IPS DF 6.9 (cell line): ENCODE data around the gene NCOA1.
"Not testable (repeated sequence)": the region's sequence is repeated elsewhere in the genome, so short reads cannot be mapped to it uniquely, and the experiment has no call there.

Experiments
- DNase-seq: peaks from one replicate; pipeline ENCODE4 v3.0.0-alpha.2; 2013; ENCODE audit warnings: low read depth, low spot score
- H3K27ac ChIP-seq: one replicate; pipeline ENCODE4 v1.5.1; 2013; ENCODE audit warnings: low read length, control low read depth
- H3K27me3 ChIP-seq: 2 replicates; pipeline ENCODE4 v1.6.1; 2013; ENCODE audit warnings: mild to moderate bottlenecking, low read length; ENCODE audit not compliant: control insufficient read depth, insufficient read depth
- H3K36me3 ChIP-seq: 2 replicates; pipeline ENCODE4 v1.6.1; 2013; ENCODE audit warnings: low read length; ENCODE audit not compliant: control insufficient read depth, insufficient read depth
- H3K4me1 ChIP-seq: 2 replicates; pipeline ENCODE4 v1.6.1; 2013; ENCODE audit warnings: low read length; ENCODE audit not compliant: control insufficient read depth, insufficient read depth
- H3K4me3 ChIP-seq: 2 replicates; pipeline ENCODE4 v1.5.1; 2013; ENCODE audit warnings: mild to moderate bottlenecking, low read length
- H3K9me3 ChIP-seq: 2 replicates; pipeline ENCODE4 v1.6.1; 2013; ENCODE audit warnings: low read length, inconsistent platforms; ENCODE audit not compliant: control insufficient read depth, insufficient read depth
- WGBS: extraction: QIAGEN DNeasy Blood & Tissue Kit; methylation state at CpG from one replicate; pipeline ENCODE4 v1.1.7; 2013; ENCODE audit warnings: mixed read lengths, missing lambda C conversion rate; ENCODE audit not compliant: insufficient read length, insufficient coverage; 5-methylcytosine and 5-hydroxymethylcytosine counted together

The NCOA1 gene

DNA sequence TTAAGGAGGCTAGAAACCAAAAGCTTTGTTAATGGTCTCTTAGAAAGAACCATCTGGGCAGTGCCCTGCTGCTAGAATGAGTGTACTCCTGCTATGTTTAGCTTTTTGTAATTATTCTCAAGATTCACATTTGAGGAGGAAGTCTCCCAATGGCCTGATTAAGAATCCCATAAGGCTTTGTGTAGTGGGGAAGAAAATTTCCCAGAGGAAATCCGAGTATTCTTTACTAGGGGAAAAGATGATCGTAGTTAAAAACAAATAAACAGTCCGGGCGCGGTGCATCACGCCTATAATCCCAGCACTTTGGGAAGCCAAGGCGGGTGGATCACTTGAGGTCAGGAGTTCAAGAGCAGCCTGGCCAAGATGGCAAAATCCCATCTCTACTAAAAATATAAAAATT lies 184.3 kb downstream of the NCOA1 start:
- no peak for DNase-seq
- no peaks in the 10 kb centered on the region for H3K4me1 ChIP-seq
- no peaks in the 10 kb centered on the region for H3K9me3 ChIP-seq
- WGBS: no CpG with 5 or more reads among the region's 7 CpGs
- no peaks in the 10 kb centered on the region for H3K27me3 ChIP-seq
- H3K36me3 ChIP-seq: no peaks in the 10 kb centered on the region
- H3K27ac ChIP-seq: no peak overlapping the region
- no peak overlapping the region for H3K4me3 ChIP-seq

GRCh38 chr2:24676493-24676892 lies 185.4 kb downstream of the NCOA1 start:
- no peak for DNase-seq
- Histone ChIP-seq H3K27ac (no peak overlapping the region), H3K27me3 (no peaks in the 10 kb centered on the region), H3K9me3 (no peaks in the 10 kb centered on the region), H3K4me1 (no peaks in the 10 kb centered on the region), H3K36me3 (no peaks in the 10 kb centered on the region), H3K4me3 (no peak overlapping the region)
- no CpG with 5 or more reads among the region's 4 CpGs for WGBS

GRCh38 chr2:24678066-24678465 lies 187.0 kb downstream of the NCOA1 start:
- H3K27ac ChIP-seq, H3K36me3 ChIP-seq, H3K9me3 ChIP-seq, DNase-seq, H3K4me3 ChIP-seq, H3K27me3 ChIP-seq, H3K4me1 ChIP-seq: not testable (repeated sequence)

- H3K4me1 ChIP-seq: no peaks in the 10 kb centered on the region
- no peaks in the 10 kb centered on the region for H3K9me3 ChIP-seq
- no CpG with 5 or more reads among the region's 5 CpGs for WGBS
- no peaks in the 10 kb centered on the region for H3K27me3 ChIP-seq
- no peak overlapping the region for H3K27ac ChIP-seq
- no peak for DNase-seq
- H3K36me3 ChIP-seq: no peaks in the 10 kb centered on the region
- H3K4me3 ChIP-seq: no peak overlapping the region
Measured at GRCh38 chr2:24680196-24680595, 189.1 kb downstream of the NCOA1 start.

- H3K27me3 ChIP-seq: no peaks in the 10 kb centered on the region
- no peaks in the 10 kb centered on the region for H3K36me3 ChIP-seq
- no peaks in the 10 kb centered on the region for H3K9me3 ChIP-seq
- H3K4me1 ChIP-seq: no peaks in the 10 kb centered on the region
- no peak overlapping the region for H3K27ac ChIP-seq
- H3K4me3 ChIP-seq: no peak overlapping the region
- no peak for DNase-seq
- WGBS: no CpG with 5 or more reads among the region's 7 CpGs
Measured at GRCh38 chr2:24682304-24682703, 191.2 kb downstream of the NCOA1 start.

DNA sequence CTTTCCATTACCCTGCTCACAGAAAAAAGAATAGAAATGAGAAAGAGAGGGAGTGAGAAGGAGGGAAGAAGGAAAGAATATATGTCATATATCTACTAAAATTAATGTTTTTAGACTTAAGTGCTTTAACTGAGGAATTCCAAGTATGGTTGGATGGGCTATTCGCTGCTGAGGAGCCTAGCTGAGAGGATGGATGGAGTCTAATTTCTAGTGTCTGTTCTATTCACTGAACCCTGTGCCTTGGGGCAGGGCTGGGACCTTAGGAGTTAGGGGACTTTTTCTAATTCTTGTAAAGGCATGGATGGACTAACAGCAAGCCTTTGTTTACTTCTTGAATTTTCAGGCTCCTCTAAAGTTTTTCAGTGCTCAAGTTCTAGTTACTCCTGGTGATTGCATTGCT lies 192.4 kb downstream of the NCOA1 start:
- WGBS: no CpG with 5 or more reads among the region's 1 CpG
- no peak overlapping the region for H3K4me3 ChIP-seq
- no peaks in the 10 kb centered on the region for H3K9me3 ChIP-seq
- no peaks in the 10 kb centered on the region for H3K27me3 ChIP-seq
- no peak for DNase-seq
- H3K27ac ChIP-seq: no peak overlapping the region
- no peaks in the 10 kb centered on the region for H3K36me3 ChIP-seq
- no peaks in the 10 kb centered on the region for H3K4me1 ChIP-seq

- no CpG with 5 or more reads among the region's 4 CpGs for WGBS
- Histone ChIP-seq H3K4me1 (no peaks in the 10 kb centered on the region), H3K9me3 (no peaks in the 10 kb centered on the region), H3K4me3 (no peak overlapping the region), H3K27me3 (no peaks in the 10 kb centered on the region), H3K27ac (no peak overlapping the region), H3K36me3 (no peaks in the 10 kb centered on the region)
- no peak for DNase-seq
Measured at GRCh38 chr2:24690524-24690923, 199.5 kb downstream of the NCOA1 start.

DNA sequence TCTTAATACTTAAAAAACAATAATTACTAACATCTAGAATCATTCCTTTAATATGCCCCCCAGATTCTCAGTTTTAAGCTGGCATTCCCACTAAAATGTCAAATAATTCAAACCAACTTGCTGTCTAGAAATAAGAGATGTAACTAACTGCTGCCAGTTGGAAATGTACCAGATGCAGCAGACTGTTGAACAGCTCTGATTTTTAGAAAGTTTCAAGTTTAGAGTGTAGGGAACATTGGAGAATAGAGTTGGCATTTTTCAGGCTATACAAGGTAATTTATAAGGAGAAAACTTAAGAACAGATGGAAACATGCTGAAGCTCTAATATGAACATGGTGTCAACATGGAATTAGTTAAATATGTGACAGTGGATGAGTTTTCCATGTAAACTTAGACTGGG lies 200.8 kb downstream of the NCOA1 start:
- Histone ChIP-seq H3K4me3 (no peak overlapping the region), H3K36me3 (no peaks in the 10 kb centered on the region), H3K4me1 (no peaks in the 10 kb centered on the region), H3K9me3 (no peaks in the 10 kb centered on the region), H3K27me3 (no peaks in the 10 kb centered on the region), H3K27ac (no peak overlapping the region)
- DNase-seq: no peak

DNA sequence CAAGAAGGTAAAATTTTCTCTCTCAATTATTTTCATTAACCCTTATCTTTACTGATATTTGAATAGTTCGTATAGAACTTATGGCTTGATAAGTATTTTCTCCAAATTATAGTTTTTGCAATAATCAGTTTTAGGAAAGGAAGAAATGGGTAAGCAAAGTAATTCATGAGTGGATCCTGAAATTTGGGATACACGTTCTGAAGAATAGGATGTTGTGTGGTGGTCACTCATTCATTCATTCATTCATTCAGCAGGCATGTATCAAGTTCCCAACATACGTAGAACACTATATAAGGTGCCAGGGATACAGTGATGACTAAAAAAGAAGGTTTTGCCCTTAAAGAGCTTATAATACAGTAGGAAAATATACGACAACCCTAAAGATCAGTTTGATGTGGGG lies 206.7 kb downstream of the NCOA1 start:
- Histone ChIP-seq H3K27me3 (no peaks in the 10 kb centered on the region), H3K9me3 (no peaks in the 10 kb centered on the region), H3K4me1 (no peaks in the 10 kb centered on the region; the same call in 1 of the 2 replicates), H3K27ac (no peak overlapping the region), H3K4me3 (no peak overlapping the region), H3K36me3 (no peaks in the 10 kb centered on the region)
- WGBS: no CpG with 5 or more reads among the region's 4 CpGs
- DNase-seq: no peak

DNA sequence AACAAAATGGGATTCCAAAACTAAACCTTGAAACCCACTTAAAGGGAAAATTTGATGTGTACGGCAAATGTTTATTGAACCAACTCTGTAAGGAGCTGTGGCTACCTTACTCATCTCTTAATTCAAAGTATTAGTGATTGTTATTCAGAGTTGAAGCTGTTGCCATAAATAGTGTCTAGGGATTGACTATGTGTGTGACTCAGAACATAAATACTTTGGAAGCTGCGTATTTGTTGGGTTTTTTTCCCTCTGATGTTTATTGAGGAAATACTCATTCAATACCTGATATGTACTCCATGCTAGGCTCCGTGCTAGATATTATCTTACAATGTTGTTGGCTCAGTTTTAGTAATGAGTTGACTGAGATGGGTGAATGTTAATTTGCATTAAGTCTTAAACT lies 211.7 kb downstream of the NCOA1 start:
- no CpG with 5 or more reads among the region's 3 CpGs for WGBS
- Histone ChIP-seq H3K4me3 (no peak overlapping the region), H3K9me3 (no peaks in the 10 kb centered on the region), H3K4me1 (no peaks in the 10 kb centered on the region; the same call in none of the 2 replicates), H3K27ac (no peak overlapping the region), H3K36me3 (no peaks in the 10 kb centered on the region), H3K27me3 (no peaks in the 10 kb centered on the region)
- DNase-seq: no peak

DNA sequence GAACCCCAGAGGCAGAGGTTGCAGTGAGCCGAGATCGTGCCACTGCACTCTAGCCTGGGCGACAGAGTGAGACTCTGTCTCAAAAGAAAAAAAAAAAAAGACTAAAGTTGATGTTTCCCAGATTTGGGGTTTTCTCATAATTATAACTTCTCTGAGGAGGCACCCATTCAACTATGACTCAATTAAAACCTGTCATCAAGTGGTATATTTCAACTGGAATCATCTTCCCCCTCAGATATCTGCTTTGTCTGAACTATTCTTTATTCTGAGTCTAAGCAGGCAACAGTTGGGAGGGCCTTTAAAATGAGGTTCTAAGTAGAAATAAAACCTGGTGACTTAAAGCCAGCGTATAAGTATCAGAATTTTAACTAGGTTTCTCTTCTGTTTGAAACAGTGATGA lies 213.6 kb downstream of the NCOA1 start:
- Histone ChIP-seq H3K4me1 (no peaks in the 10 kb centered on the region; the same call in none of the 2 replicates), H3K27ac (no peak overlapping the region), H3K4me3 (no peak overlapping the region), H3K9me3 (no peaks in the 10 kb centered on the region), H3K36me3 (no peaks in the 10 kb centered on the region), H3K27me3 (no peaks in the 10 kb centered on the region)
- no CpG with 5 or more reads among the region's 4 CpGs for WGBS
- DNase-seq: no peak
